ENCODE data around the gene PRRX2.
"Not testable (repeated sequence)": the region's sequence is repeated elsewhere in the genome, so short reads cannot be mapped to it uniquely, and the experiment has no call there.

The PRRX2 gene

DNA sequence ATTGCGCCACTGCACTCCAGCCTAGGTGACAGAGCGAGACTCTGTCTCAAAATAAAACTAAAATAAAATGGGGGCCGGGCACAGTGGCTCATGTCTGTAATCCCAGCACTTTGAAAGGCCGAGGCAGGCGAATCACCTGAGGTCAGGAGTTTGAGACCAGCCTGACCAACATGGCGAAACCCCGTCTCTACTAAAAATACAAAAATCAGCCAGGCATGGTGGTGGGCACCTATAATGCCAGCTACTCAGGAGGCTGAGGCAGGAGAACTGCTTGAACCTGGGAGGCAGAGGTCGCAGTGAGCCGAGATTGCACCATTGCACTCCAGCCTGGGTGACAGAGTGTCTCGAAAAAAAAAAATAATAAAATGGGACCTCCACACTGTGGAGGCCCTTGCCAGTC, 29.1 kb upstream of the PRRX2 start:
- DNase-seq (ENCODE audit: low spot score): not testable (repeated sequence)

GRCh38 chr9:129637102-129637501, 28.3 kb upstream of the PRRX2 start:
- no peak for DNase-seq (ENCODE audit: low spot score)

DNA sequence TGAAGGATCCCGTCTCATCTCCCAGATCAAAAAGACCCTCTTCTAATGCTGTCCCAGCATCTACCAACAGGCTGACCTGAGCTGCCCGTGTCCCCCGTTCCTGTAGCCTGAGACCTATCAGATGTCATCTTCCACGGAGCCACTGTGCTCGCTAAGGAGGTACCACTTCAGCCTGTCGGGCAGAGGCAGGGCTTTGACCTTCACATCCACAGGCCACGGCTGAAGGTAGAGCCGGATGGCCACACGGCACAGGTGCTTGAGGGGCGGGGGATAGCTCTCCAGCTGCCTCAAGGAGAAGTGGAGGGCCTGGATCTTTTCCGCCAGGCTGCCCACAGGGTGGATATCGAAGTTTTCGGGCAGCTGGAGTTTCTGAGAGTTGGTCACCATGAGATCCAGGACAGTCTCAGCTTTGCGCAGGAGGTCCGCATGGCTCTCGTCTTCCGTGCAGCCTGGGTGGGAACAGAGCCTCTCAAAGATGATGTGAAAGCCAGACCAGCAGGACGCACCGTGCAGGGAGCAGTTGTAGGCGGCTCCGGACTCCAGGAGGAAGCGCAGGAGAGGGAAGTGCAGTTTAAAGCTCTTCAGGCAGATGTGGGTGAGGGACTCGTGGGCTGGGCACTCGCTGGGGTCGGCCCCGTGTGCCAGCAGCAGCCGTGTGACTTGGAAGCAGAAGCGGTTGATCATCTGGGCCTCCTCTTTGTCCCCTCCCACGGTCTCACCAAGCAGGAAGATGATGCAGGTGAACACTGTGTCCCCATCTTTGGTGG, 27.6 kb upstream of the PRRX2 start:
- DNase-seq (ENCODE audit: low spot score): no peak

DNA sequence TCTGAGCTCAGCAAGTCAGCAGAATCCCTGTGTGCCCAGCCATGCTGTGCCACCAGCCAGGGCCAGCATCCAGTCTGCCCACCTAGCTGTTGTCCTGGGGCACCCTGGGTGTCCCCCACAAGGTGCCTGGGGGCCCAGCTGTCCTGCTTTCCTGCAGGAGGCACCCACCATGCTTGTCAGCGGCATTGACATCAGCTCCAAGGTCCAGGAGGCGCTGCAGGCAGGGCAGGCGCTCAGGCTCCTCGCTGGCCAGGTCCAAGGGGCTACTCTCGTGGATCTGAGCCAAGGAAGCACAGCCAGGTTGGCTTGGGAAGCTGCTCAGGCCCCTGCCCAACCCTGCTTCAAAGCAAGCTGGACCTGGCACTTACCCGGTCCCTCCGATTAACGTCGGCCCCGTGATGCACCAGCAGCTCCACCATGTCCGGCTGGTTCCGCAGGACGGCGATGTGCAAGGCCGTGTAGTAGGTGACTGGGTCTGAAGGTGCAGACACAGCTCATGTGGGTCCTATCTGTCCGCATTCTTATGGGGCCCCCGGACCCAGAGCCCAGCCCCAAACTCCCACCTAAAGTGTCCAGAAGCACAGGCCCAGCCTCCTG, 26.3 kb upstream of the PRRX2 start:
- no peak for DNase-seq (ENCODE audit: low spot score)

- DNase-seq (ENCODE audit: low spot score): no peak
Measured at GRCh38 chr9:129639756-129640085, 25.7 kb upstream of the PRRX2 start.

DNA sequence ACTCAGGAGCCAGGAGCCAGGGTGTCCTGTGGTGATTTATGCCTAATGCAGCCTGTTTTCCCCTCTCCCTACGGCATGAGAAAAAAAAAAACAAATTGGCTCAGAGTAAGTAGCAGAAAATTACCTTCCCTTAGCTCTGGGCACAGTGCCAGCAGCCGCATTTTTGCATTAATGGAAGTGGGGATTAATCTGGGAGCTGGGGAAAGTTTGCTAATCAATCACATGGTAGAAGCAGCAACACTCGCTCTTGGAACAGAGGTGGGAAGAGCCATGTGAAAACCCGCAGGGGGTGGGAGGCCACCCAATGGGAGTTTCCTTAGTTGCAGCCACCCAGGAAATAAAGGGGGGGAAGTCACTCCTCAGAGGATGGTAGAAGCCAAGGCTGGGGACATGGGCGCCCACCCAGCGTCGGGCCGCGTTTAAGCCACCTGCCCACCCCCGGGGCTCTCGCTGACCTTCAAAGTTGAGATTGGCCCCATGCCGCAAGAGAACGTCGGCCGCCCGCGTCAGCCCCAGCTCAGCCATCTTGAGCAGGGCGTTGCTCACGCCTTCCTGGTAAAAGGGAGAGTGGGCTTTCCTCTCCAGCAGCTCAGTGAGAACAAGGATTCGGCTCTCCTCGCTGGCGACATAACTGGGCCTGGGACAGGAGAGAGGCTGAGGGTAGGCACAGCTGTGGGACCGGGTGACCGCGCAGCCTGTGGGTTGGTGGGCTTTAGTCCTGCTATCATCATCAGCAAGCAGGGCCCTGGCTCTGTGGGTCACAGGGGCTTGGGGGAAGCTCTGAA, 25.2 kb upstream of the PRRX2 start:
- DNase-seq (ENCODE audit: low spot score): peak; percentile 73

- DNase-seq (ENCODE audit: low spot score): no peak
Measured at GRCh38 chr9:129640871-129641749, 24.3 kb upstream of the PRRX2 start.

DNA sequence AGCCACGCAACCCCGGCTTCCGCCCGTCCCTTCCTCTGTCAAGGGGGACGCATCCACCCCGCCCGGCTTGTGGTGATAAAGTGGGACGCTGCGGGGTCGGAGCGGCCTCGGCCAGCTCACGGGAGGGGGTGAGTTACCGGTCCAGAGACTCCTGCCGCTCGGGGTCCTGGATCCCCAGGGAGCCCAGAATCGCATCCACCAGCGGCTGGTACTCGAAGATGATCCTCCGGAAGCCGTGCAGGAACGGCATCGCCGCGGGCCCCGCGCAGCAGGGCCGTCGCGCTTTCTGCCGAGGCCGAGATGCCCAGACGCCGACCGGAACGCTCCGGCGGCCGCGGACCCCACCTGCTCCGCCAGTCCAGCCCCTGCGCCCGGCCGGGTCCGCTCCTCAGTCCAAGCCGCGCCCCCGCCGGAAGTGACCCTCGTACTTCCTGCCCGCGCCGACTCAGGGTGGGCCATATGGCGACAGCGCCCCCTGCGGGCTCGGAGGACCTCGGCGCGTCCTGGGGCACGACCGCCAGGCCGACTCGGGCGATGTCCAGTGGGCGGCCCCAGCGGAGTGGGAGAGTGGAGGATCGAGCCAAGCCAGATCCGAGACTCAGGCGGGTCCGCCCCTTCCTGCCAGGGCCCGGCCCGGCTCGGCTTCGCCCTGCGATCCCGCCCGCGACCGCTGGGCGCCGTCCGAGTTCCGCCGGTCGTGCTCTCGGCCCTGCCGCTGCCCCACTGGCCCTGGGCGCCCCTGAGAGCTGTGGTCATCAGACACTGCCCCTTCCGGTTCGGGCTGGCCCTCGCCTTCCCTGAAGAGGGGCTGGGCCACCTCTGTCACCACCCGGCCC, 23.5 kb upstream of the PRRX2 start, which contains the start of gene ASB6:
TSS of gene ASB6 (minus strand) at position 402 of the 836 bp plus-strand sequence. CDS start at position 250, 152 bp downstream.
- DNase-seq (ENCODE audit: low spot score): peak; percentile 96

DNA sequence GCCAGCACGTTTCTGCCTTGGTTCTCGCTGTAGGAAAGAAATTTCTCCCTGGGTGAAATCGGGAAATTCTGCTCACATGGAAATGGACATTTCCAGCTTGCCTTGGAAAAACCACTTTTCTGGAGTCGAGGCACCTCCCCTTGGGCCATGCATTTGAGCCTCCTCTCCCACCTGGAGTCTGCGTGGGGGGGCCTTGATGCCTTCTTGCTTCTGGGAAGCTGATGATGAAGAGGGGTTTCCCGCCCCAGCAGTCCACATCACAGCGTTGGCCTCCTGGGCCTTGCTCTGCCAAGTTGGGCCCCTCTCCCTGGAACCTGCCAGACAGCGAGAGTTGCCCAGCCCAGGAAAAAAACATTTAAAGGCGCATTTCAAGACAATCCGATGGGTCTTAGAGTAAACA, 21.7 kb upstream of the PRRX2 start:
- no peak for DNase-seq (ENCODE audit: low spot score)

DNA sequence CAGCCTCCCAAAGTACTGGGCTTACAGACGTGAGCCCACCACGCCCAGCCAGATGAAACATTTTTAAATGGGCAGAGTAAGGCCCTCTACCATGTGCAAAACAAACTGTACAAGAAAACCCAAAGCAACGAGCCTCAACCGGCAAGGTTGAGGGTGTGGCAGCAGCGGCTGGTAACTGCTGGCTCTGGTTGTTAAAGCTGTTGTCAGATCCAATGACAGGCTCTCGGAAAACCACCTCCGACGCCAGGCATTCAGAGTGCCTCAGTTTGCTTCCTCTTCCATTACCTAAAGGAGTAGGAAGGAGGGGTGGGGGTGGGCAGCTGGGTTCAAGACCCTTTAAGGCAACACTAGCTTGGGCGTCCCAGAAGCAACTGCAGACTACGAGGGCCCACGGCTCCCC, 21.1 kb upstream of the PRRX2 start:
- DNase-seq (ENCODE audit: low spot score): no peak

GRCh38 chr9:129644902-129645301, 20.5 kb upstream of the PRRX2 start:
- no peak for DNase-seq (ENCODE audit: low spot score)

GRCh38 chr9:129646252-129646651, 19.2 kb upstream of the PRRX2 start:
- DNase-seq (ENCODE audit: low spot score): no peak

- DNase-seq (ENCODE audit: low spot score): no peak
Measured at GRCh38 chr9:129646654-129647053, 18.8 kb upstream of the PRRX2 start.

DNA sequence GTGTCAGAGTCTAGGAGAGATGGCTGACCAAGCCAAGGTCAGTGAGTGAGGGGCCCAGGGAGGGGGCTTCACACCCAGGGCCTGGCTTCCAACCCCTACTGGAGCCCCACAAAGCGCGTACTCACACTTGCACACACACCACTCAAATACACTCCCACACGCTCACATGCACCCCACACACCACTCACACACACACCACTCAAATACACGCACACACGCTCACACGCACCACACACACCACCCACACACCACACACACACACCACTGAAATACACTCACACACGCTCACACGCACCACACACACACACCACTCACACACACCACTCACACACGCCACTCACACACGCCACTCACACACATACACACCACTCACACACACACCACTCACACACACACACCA, 17.8 kb upstream of the PRRX2 start:
- no peak for DNase-seq (ENCODE audit: low spot score)

DNA sequence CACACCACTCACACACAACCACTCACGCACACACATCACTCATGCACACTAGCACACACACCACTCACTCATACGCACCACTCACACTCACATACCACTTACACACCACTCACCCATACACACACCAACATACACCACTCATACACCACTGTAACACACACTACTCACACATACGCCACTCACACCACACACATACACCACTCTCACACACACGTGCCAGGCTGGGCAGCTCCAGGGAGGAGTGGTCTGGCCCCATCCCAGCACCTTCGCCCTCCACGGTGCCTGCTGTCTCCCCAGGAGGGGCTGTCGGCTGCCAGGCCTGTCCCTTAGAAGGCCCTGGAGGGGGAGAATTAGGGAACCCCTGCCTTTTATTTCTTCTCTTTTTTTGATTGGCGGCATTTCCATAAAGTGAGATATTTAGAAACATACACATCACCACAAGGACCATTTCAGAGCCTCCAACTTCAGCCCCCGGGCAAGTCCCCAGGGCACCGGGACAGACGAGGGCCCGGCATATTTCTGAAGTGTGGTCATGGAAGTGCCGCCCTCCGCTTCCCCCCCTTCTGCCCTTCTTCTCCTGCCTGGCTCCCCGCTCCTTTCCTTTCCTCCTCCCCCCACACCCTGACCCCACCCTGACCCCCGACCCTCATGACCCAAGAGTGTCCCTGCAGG, 17.2 kb upstream of the PRRX2 start:
- no peak for DNase-seq (ENCODE audit: low spot score)

DNA sequence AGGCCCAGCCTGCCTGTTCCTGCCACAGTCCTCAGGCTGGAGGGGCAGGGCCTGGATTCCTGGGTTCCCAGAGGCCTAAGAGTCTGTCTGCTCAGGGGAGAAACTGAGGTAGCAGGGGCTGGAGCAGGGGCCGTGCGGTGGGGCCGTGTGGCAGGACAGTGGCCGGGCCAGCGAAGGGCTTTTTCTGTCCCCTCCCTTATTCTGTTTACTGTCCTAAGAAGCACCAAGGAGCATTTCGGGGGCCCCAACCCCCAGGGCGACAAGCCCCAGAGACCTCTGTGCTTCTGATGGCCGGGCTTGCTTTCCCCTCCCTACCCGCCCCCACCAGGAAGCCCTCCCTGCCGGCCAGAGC, 16.7 kb upstream of the PRRX2 start:
- no peak for DNase-seq (ENCODE audit: low spot score)

GRCh38 chr9:129649726-129650679, 15.4 kb upstream of the PRRX2 start:
- no peak for DNase-seq (ENCODE audit: low spot score)

- DNase-seq (ENCODE audit: low spot score): peak; percentile 35
Measured at GRCh38 chr9:129650680-129651235, 14.7 kb upstream of the PRRX2 start.

All from kidney tubule cell (primary cell).